ENCODE measurements around the gene TSPAN33.

DNA sequence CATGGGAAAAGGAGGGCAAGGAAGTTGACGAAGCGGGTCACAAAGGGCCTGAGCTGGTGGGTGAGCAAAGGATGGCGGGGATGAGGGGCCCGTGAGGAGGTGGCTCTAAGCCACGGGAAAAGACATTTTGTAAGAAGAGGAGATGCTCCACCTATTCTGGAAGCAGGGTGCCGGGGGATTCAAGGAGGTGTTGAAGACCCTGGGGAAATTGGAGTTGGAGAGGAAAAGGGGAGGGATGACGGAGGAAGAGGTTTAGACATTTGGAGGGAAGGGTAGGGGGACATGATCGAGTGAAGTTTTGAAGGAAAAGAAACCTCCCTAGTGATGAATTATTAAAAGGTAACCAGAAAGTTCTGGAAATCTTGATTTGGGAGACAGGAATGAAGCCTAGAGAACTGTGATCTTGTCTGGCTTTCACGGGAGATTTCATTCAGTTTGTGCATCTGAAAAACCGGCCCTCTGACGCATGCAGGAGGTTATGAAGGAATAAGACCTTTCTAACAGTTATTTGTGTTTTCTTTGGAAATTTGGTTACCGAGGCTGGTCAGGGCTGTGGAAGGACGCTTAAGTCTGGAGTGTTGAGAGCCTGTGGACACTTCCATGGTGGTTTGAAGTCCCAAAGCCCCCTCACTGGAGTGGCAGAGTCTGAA is 45.3 kb downstream of the TSPAN33 start:
- TF ChIP-seq, protein P1, sequence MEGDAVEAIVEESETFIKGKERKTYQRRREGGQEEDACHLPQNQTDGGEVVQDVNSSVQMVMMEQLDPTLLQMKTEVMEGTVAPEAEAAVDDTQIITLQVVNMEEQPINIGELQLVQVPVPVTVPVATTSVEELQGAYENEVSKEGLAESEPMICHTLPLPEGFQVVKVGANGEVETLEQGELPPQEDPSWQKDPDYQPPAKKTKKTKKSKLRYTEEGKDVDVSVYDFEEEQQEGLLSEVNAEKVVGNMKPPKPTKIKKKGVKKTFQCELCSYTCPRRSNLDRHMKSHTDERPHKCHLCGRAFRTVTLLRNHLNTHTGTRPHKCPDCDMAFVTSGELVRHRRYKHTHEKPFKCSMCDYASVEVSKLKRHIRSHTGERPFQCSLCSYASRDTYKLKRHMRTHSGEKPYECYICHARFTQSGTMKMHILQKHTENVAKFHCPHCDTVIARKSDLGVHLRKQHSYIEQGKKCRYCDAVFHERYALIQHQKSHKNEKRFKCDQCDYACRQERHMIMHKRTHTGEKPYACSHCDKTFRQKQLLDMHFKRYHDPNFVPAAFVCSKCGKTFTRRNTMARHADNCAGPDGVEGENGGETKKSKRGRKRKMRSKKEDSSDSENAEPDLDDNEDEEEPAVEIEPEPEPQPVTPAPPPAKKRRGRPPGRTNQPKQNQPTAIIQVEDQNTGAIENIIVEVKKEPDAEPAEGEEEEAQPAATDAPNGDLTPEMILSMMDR (conservative IDR thresholded peaks at IDR 0.05; ENCODE audit: low read depth, low read length): no peak
- no peak for TF ChIP-seq EZH2 (IDR thresholded peaks at IDR 0.05; ENCODE audit: borderline replicate concordance, low read depth, low read length, poor library complexity, severe bottlenecking)
